OCI-M1 (cell line): ENCODE results near the gene USP17L29.
"Not testable (repeated sequence)": the region's sequence is repeated elsewhere in the genome, so short reads cannot be mapped to it uniquely, and the experiment has no call there.

Source experiments
- DNase-seq: peaks from one replicate; lab custom pipeline; 2025; lab: John Stamatoyannopoulos, UW

Gene USP17L29, protein sequence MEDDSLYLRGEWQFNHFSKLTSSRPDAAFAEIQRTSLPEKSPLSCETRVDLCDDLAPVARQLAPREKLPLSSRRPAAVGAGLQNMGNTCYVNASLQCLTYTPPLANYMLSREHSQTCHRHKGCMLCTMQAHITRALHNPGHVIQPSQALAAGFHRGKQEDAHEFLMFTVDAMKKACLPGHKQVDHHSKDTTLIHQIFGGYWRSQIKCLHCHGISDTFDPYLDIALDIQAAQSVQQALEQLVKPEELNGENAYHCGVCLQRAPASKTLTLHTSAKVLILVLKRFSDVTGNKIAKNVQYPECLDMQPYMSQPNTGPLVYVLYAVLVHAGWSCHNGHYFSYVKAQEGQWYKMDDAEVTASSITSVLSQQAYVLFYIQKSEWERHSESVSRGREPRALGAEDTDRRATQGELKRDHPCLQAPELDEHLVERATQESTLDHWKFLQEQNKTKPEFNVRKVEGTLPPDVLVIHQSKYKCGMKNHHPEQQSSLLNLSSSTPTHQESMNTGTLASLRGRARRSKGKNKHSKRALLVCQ

DNA sequence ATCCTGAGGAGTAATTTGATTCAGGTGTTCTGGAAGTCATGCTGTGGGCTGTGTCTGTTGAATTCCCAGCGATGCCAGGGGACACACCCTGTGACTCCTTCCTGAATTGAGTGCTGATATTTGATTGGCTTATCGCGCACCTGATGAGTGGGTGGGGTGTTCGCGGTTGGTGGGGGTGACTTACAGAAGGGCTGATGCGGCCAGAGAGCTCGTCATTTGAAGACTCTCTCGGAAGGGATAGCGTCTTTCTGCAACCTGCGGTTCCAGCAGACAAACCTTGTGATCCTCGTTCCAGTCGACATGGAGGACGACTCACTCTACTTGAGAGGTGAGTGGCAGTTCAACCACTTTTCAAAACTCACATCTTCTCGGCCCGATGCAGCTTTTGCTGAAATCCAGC, at the start of gene USP17L29:
Gene USP17L29, plus strand, starts transcription at position 301 of the 400 bp plus-strand sequence. Its CDS starts 0 bp downstream, at position 301.
- not testable (repeated sequence) for DNase-seq

DNA sequence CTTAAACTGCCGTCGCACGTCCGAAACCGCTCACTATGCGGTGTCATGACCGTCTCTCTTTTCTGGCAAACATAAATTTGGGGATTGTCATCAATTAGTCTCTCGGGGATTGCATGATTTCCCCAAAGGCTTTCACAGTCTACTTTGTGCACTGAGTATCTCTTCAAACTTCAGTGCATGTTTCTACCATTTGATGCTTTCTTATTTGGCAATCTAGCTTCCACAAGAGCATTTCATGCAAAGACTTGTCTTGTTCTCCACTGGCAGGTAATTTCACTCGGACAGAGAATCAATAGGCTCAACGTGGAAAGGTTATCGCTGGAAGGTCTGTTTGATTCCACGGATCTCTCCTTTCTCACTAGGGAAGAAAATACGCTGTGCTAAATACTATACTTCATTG, 29.2 kb upstream of the USP17L29 start:
- not testable (repeated sequence) for DNase-seq

DNA sequence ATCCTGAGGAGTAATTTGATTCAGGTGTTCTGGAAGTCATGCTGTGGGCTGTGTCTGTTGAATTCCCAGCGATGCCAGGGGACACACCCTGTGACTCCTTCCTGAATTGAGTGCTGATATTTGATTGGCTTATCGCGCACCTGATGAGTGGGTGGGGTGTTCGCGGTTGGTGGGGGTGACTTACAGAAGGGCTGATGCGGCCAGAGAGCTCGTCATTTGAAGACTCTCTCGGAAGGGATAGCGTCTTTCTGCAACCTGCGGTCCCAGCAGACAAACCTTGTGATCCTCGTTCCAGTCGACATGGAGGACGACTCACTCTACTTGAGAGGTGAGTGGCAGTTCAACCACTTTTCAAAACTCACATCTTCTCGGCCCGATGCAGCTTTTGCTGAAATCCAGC, 28.6 kb upstream of the USP17L29 start, which contains the start of gene USP17L24:
Gene USP17L24, plus strand, starts transcription at position 301 of the 400 bp plus-strand sequence. Its CDS starts 0 bp downstream, at position 301.
- DNase-seq = not testable (repeated sequence)

GRCh38 chr4:9329611-9330010, 23.8 kb upstream of the USP17L29 start, which contains the start of gene USP17L25:
Gene USP17L25 (plus strand): TSS chr4:9329911. CDS start chr4:9329911, 0 bp downstream.
- not testable (repeated sequence) for DNase-seq

GRCh38 chr4:9334358-9334757, 19.1 kb upstream of the USP17L29 start, which contains the start of gene USP17L26:
Gene USP17L26 (plus strand): TSS chr4:9334658. CDS start chr4:9334658, 0 bp downstream.
- DNase-seq = not testable (repeated sequence)

GRCh38 chr4:9339103-9339502, 14.3 kb upstream of the USP17L29 start, which contains the start of gene USP17L5:
Gene USP17L5 (plus strand): TSS chr4:9339403. CDS start chr4:9339403, 0 bp downstream.
- not testable (repeated sequence) for DNase-seq

DNA sequence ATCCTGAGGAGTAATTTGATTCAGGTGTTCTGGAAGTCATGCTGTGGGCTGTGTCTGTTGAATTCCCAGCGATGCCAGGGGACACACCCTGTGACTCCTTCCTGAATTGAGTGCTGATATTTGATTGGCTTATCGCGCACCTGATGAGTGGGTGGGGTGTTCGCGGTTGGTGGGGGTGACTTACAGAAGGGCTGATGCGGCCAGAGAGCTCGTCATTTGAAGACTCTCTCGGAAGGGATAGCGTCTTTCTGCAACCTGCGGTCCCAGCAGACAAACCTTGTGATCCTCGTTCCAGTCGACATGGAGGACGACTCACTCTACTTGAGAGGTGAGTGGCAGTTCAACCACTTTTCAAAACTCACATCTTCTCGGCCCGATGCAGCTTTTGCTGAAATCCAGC, 9.6 kb upstream of the USP17L29 start, which contains the start of gene USP17L27:
Gene USP17L27, plus strand, starts transcription at position 301 of the 400 bp plus-strand sequence. Its CDS starts 0 bp downstream, at position 301.
- not testable (repeated sequence) for DNase-seq

DNA sequence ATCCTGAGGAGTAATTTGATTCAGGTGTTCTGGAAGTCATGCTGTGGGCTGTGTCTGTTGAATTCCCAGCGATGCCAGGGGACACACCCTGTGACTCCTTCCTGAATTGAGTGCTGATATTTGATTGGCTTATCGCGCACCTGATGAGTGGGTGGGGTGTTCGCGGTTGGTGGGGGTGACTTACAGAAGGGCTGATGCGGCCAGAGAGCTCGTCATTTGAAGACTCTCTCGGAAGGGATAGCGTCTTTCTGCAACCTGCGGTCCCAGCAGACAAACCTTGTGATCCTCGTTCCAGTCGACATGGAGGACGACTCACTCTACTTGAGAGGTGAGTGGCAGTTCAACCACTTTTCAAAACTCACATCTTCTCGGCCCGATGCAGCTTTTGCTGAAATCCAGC, 4.8 kb upstream of the USP17L29 start, which contains the start of gene USP17L28:
Gene USP17L28, plus strand, starts transcription at position 301 of the 400 bp plus-strand sequence. Its CDS starts 0 bp downstream, at position 301.
- DNase-seq = not testable (repeated sequence)

DNA sequence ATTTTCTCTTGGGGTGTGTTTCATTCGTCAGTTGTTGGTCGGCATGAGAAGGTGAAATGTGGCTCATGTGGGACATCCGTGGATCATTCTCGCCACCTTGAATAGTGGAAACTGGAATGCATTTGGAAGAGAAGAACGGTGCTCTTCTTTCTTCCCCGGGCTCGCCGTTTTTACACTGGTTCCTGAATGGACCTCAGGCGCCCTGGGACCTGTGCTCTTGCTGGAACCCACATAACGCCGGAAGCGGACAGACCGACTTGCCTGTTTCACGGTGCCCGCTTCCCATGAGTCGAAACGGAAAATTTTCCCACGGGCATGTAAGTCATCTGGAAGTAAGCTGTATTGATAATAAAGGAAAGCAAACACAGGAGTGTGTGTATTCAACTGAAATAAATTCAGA, 2.6 kb upstream of the USP17L29 start:
- not testable (repeated sequence) for DNase-seq

GRCh38 chr4:9362829-9363228, 9.4 kb downstream of the USP17L29 start, which contains the start of gene USP17L30:
Gene USP17L30 (plus strand): TSS chr4:9363129. CDS start chr4:9363129, 0 bp downstream.
- not testable (repeated sequence) for DNase-seq

DNA sequence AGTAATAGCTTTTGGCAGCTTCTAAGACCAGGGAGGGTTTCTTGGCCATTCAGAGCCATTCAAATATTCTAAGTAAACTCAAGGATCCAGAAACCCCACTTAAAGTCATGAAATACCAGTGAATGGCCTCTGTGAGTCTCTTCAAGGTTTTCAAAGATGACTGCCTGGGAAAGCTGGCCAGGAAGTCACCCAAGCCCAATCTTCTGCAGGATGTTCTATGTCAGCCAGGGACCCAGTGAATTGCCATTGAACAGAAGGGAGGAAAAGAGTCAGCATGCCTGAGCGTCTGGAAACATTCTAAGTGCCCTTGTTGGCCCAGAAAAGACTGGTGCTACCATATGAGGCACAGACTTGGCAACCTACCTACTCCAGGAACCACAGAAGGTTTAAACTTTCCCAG, 26.4 kb downstream of the USP17L29 start:
- not testable (repeated sequence) for DNase-seq

DNA sequence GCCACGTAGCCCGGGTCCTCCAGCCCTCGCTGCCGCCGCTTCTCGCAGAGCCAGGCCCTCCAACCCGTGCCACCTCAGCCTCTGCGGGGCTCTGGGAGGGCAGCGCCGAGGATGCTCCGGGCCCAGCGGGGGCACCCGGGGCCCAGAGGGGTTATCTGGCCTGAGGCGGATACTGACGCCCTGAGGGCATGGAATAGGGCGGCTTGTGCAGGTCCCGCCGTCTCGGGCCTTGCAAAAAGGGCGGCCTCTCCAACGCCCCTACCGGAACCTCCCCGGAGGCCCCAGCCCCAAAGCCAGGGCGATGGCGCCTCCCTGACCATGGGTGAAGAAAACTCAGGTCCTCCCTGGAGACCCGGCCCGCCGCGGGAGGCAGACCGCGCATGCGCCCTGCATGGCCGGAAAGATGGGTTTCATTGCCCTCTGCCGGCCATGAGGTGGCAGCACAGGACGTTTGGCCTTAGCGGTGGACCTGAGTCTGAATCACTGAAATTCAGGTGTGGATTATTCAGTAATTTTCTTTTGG, 27.6 kb downstream of the USP17L29 start:
- DNase-seq = not testable (repeated sequence)

DNA sequence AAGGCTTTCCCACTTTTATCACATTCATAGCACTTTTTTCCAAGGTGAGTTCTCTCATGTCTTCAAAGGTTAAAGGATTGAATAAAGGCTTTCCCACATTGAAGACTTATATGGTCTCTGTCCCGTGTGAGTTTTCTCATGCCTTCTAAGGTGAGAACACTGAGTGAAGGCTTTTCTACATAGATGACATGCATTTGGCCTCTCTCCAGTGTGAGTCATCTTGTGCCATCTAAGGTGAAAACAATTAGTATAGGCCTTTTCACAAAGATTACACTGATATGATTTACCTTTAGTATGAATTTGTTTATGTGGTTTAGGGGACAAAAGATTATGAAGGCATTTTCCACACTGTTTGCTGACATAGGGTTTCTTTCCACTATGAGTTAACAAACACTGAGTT, 30.7 kb downstream of the USP17L29 start:
- DNase-seq = no peak

DNA sequence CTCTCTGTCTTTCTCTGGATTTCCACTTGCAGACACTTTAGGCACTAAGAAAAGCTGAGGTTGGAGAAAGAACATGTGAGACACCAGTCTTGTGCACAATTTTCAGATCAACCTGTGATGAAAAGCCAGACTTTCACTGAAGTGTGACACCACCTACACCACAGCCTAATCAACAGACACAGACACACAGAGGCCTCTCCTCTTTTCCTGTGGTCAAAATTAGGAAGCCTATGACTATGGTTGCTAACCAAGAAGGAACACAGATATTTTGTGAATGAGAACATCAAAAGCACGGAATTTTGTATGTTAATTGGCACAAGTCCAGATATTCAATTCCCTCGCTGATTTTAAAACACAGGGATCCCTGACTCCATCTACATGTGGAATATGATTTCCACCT, 35.6 kb downstream of the USP17L29 start:
- not testable (repeated sequence) for DNase-seq
